H9 (cell line): ENCODE data around the gene VWA3A. TPM values are rescaled to one million over a fixed set of nuclear protein-coding genes. Genes with fewer than 3 reads are reported as not detected.

Source experiments
- DNase-seq: peaks from one replicate; pipeline ENCODE4 v3.0.0-alpha.2; 2017
- H2AFZ ChIP-seq: one replicate; pipeline ENCODE4 v1.6.1; 2013; ENCODE audit warnings: mild to moderate bottlenecking, low read length, control low read depth, moderate library complexity
- H2AK5ac ChIP-seq: 2 replicates; pipeline ENCODE4 v1.6.1; 2013; ENCODE audit warnings: low read length, control low read depth, mixed read lengths; ENCODE audit not compliant: insufficient read length
- H2BK120ac ChIP-seq: one replicate; pipeline ENCODE4 v1.6.1; 2013; ENCODE audit warnings: low read depth, mild to moderate bottlenecking, low read length, control low read depth, inconsistent platforms; ENCODE audit not compliant: poor library complexity, severe bottlenecking
- H2BK12ac ChIP-seq: 2 replicates; pipeline ENCODE4 v1.6.1; 2013; ENCODE audit warnings: low read length, control low read depth, mixed read lengths, low read depth; ENCODE audit not compliant: insufficient read length
- H2BK15ac ChIP-seq: 2 replicates; pipeline ENCODE4 v1.6.1; 2013; ENCODE audit warnings: low read depth, low read length, control low read depth
- H2BK20ac ChIP-seq: one replicate; pipeline ENCODE4 v1.6.1; 2013; ENCODE audit warnings: low read depth, mild to moderate bottlenecking, low read length, control low read depth, inconsistent platforms; ENCODE audit not compliant: poor library complexity, severe bottlenecking
- H2BK5ac ChIP-seq: 2 replicates; pipeline ENCODE4 v1.6.1; 2013; ENCODE audit warnings: low read length, control low read depth, mixed read lengths; ENCODE audit not compliant: insufficient read length
- H3K14ac ChIP-seq: 2 replicates; pipeline ENCODE4 v1.6.1; 2013; ENCODE audit warnings: low read length, control low read depth; ENCODE audit not compliant: insufficient read depth
- H3K18ac ChIP-seq: 2 replicates; pipeline ENCODE4 v1.6.1; 2013; ENCODE audit warnings: low read depth, mild to moderate bottlenecking, mixed read lengths, low read length, control low read depth; ENCODE audit not compliant: insufficient read length
- H3K23ac ChIP-seq: 2 replicates; pipeline ENCODE4 v1.6.1; 2013; ENCODE audit warnings: low read length, control low read depth, mixed read lengths, low read depth; ENCODE audit not compliant: insufficient read length
- H3K23me2 ChIP-seq: 2 replicates; pipeline ENCODE4 v1.6.1; 2013; ENCODE audit warnings: low read depth, mild to moderate bottlenecking, mixed read lengths, low read length, control low read depth; ENCODE audit not compliant: insufficient read length, poor library complexity, severe bottlenecking
- H3K27ac ChIP-seq: 2 replicates; pipeline ENCODE4 v1.5.1; 2013; ENCODE audit warnings: low read length, control low read depth, mixed read lengths, low read depth; ENCODE audit not compliant: insufficient read length
- H3K27me3 ChIP-seq: 2 replicates; pipeline ENCODE4 v1.6.1; 2013; ENCODE audit warnings: low read length, control low read depth, inconsistent platforms; ENCODE audit not compliant: insufficient read depth
- H3K4ac ChIP-seq: 2 replicates; pipeline ENCODE4 v1.6.1; 2013; ENCODE audit warnings: low read depth, mild to moderate bottlenecking, control low read depth, inconsistent platforms, low read length, moderate library complexity
- H3K4me1 ChIP-seq: 2 replicates; pipeline ENCODE4 v1.6.1; 2013; ENCODE audit warnings: low read length, control low read depth, inconsistent platforms; ENCODE audit not compliant: insufficient read depth
- H3K4me2 ChIP-seq: 2 replicates; pipeline ENCODE4 v1.6.1; 2013; ENCODE audit warnings: low read length, control low read depth, mixed read lengths; ENCODE audit not compliant: insufficient read length, insufficient read depth
- H3K56ac ChIP-seq: 2 replicates; pipeline ENCODE4 v1.6.1; 2013; ENCODE audit warnings: low read depth, mild to moderate bottlenecking, mixed read lengths, low read length, control low read depth; ENCODE audit not compliant: insufficient read length
- H3K79me1 ChIP-seq: 2 replicates; pipeline ENCODE4 v1.6.1; 2013; ENCODE audit warnings: low read depth, mild to moderate bottlenecking, moderate library complexity, low read length, control low read depth, inconsistent platforms; ENCODE audit not compliant: insufficient read depth, poor library complexity, severe bottlenecking
- H3K79me2 ChIP-seq: 2 replicates; pipeline ENCODE4 v1.6.1; 2013; ENCODE audit warnings: low read length, control low read depth, inconsistent platforms; ENCODE audit not compliant: insufficient read depth
- H3K9ac ChIP-seq: 2 replicates; pipeline ENCODE4 v1.6.1; 2013; ENCODE audit warnings: low read length, control low read depth, mixed read lengths; ENCODE audit not compliant: insufficient read length; ENCODE audit errors: extremely low read depth
- H3K9me3 ChIP-seq: one replicate; pipeline ENCODE4 v1.6.1; 2013; ENCODE audit warnings: low read depth, low read length, inconsistent platforms; ENCODE audit not compliant: control insufficient read depth
- H3T11ph ChIP-seq: one replicate; pipeline ENCODE4 v1.6.1; 2013; ENCODE audit warnings: mild to moderate bottlenecking, low read length, control low read depth, inconsistent platforms
- H4K20me1 ChIP-seq: one replicate; pipeline ENCODE4 v1.6.1; 2013; ENCODE audit not compliant: control insufficient read depth, insufficient read length, insufficient read depth
- H4K5ac ChIP-seq: 2 replicates; pipeline ENCODE4 v1.6.1; 2013; ENCODE audit warnings: low read depth, mild to moderate bottlenecking, mixed read lengths, low read length, control low read depth; ENCODE audit not compliant: insufficient read length
- H4K8ac ChIP-seq: replicated peaks from 2 replicates; pipeline ENCODE4 v1.6.1; 2013; ENCODE audit warnings: low read length, control low read depth, mixed read lengths, low read depth; ENCODE audit not compliant: insufficient read length
- H4K91ac ChIP-seq: 2 replicates; pipeline ENCODE4 v1.6.1; 2013; ENCODE audit warnings: low read depth, mild to moderate bottlenecking, moderate library complexity, mixed read lengths, low read length, control low read depth; ENCODE audit not compliant: insufficient read length
- H3K27ac Mint-ChIP-seq, 3 experiments: 2 replicates in 2 of 3; 3 replicates in 1 of 3; pipeline ENCODE4 v1.8.0; 2020 to 2021; ENCODE audit warnings: mixed read lengths in 3 of 3, mild to moderate bottlenecking in 1 of 3, moderate library complexity in 1 of 3
- H3K27me3 Mint-ChIP-seq: 2 replicates; pipeline ENCODE4 v1.8.0; 2021; ENCODE audit warnings: low read depth, mild to moderate bottlenecking, moderate library complexity, mixed read lengths
- H3K36me3 Mint-ChIP-seq, 3 experiments: 2 replicates in 2 of 3; 3 replicates in 1 of 3; pipeline ENCODE4 v1.8.0; 2020 to 2021; ENCODE audit warnings: low read depth in 3 of 3, mixed read lengths in 3 of 3; ENCODE audit not compliant: insufficient read depth in 1 of 3
- H3K4me1 Mint-ChIP-seq, 2 experiments: 2 replicates each; pipeline ENCODE4 v1.8.0; 2020; ENCODE audit warnings: mixed read lengths in 2 of 2
- H3K4me3 Mint-ChIP-seq, 2 experiments: 2 replicates in 1 of 2; 3 replicates in 1 of 2; pipeline ENCODE4 v1.8.0; 2020 to 2021; ENCODE audit warnings: mild to moderate bottlenecking in 2 of 2, mixed read lengths in 2 of 2, moderate library complexity in 1 of 2
- H3K9me3 Mint-ChIP-seq, 2 experiments: 2 replicates in 1 of 2; 3 replicates in 1 of 2; pipeline ENCODE4 v1.8.0; 2020; ENCODE audit warnings: mild to moderate bottlenecking in 2 of 2, mixed read lengths in 2 of 2, moderate library complexity in 1 of 2
- CTCF ChIP-seq: fragments of 200-600 bp; sonication (generic); conservative IDR thresholded peaks from 3 replicates; pipeline ENCODE4 v1.8.0; 2021; ENCODE audit warnings: antibody characterized with exemption, mild to moderate bottlenecking
- WGBS: extraction: QIAGEN DNeasy Blood & Tissue Kit; methylation state at CpG from one replicate; pipeline ENCODE4 v1.1.7; 2013; ENCODE audit warnings: missing lambda C conversion rate, low lambda C conversion rate, mixed read lengths; ENCODE audit not compliant: insufficient read length; ENCODE audit errors: extremely low coverage; 5-methylcytosine and 5-hydroxymethylcytosine counted together
- total RNA-seq: library from RNA; stranded (reverse); gene quantifications from 2 replicates; pipeline ENCODE4 v1.2.1, GENCODE V29; 2021

VWA3A gene
- total RNA-seq, 1 experiment from 2014 or later, result not detected

- no peak within 1 kb of the TSS for H2BK5ac ChIP-seq
- peak within 1 kb of the TSS; percentile 89 for H3K4me2 ChIP-seq
- peaks cover 9% of the 10 kb centered on the region; the same call in 1 of the 2 replicates for H3K79me2 ChIP-seq
- no peak within 1 kb of the TSS for H4K8ac ChIP-seq
- H3K9me3 Mint-ChIP-seq, result no peaks in the 10 kb centered on the region; a peak in 3 of 5 replicates
- H2BK20ac ChIP-seq, result no peak within 1 kb of the TSS
- no peaks in the 10 kb centered on the region for H3K27me3 ChIP-seq
- no peak within 1 kb of the TSS for H2BK15ac ChIP-seq
- peak within 1 kb of the TSS; percentile 74 to 97 for H3K4me3 Mint-ChIP-seq
- no peak within 1 kb of the TSS for H3K27ac ChIP-seq
- peak; percentile 97 for DNase-seq
- peak; percentile 83 for TF ChIP-seq CTCF
- no peak within 1 kb of the TSS for H3K18ac ChIP-seq
- H3K23me2 ChIP-seq, result peaks cover 14% of the 10 kb centered on the region
- H2BK120ac ChIP-seq, result no peak within 1 kb of the TSS
- H3K9me3 ChIP-seq, result no peaks in the 10 kb centered on the region
- WGBS, result no CpG with 5 or more reads among the region's 74 CpGs
- H4K91ac ChIP-seq, result no peak within 1 kb of the TSS
- H3K4me1 ChIP-seq, result peaks cover 5% of the 10 kb centered on the region; the same call in 1 of the 2 replicates
- H3K4ac ChIP-seq, result no peak within 1 kb of the TSS
- H2AFZ ChIP-seq, result no peak within 1 kb of the TSS
- H2AK5ac ChIP-seq, result no peak within 1 kb of the TSS
- H3K23ac ChIP-seq, result no peak within 1 kb of the TSS
- peak within 1 kb of the TSS; percentile 56 for H3K9ac ChIP-seq
- peaks cover 3 to 12% (median 9%) of the 10 kb centered on the region in 3 experiments; a peak in 4 of 7 replicates for H3K36me3 Mint-ChIP-seq
- H2BK12ac ChIP-seq, result no peak within 1 kb of the TSS
- peak within 1 kb of the TSS in 1 of 3 experiments; percentile 32; a peak in 2 of 7 replicates for H3K27ac Mint-ChIP-seq
- no peak within 1 kb of the TSS for H3T11ph ChIP-seq
- no peak within 1 kb of the TSS for H3K56ac ChIP-seq
- no peaks in the 10 kb centered on the region for H3K27me3 Mint-ChIP-seq
- H4K20me1 ChIP-seq, result no peaks in the 10 kb centered on the region
- peaks cover 8% of the 10 kb centered on the region for H3K79me1 ChIP-seq
- H3K14ac ChIP-seq, result peak within 1 kb of the TSS; percentile 55
- no peak within 1 kb of the TSS for H4K5ac ChIP-seq
- peaks cover 15 to 16% of the 10 kb centered on the region in 2 experiments for H3K4me1 Mint-ChIP-seq
Measured at GRCh38 chr16:22206013-22206841, 113.9 kb downstream of the VWA3A start, which contains the start of gene EEF2K. Gene EEF2K (plus strand): TSS chr16:22206278. CDS start chr16:22225730, 19,452 bp downstream.

Other genes starting within 250 kb of the VWA3A start
- gene NPIPB4, start 234.8 kb upstream of the VWA3A start, total RNA-seq, result 110 and 161 TPM in 2 replicates
- gene UQCRC2, start 139.2 kb upstream of the VWA3A start, total RNA-seq, result 224 and 228 TPM in 2 replicates
- not detected in 2 replicates for gene PDZD9, start 91.4 kb upstream of the VWA3A start, total RNA-seq
- 12.4 and 13.5 TPM in 2 replicates for gene MOSMO, start 84.4 kb upstream of the VWA3A start, total RNA-seq
- 0.09 TPM in 1 of 2 replicates, not detected in the other for gene SDR42E2, start 70.0 kb downstream of the VWA3A start, total RNA-seq
- gene EEF2K, start 113.7 kb downstream of the VWA3A start, total RNA-seq, result 19.6 and 20.7 TPM in 2 replicates
- gene POLR3E, start 204.9 kb downstream of the VWA3A start, total RNA-seq, result 101 and 103 TPM in 2 replicates